Hepatocyte (in vitro differentiated cells): Measurements from ENCODE around the gene OCA2. TPM values are rescaled to one million over a fixed set of nuclear protein-coding genes. Genes with fewer than 3 reads are reported as not detected.

Source experiments
- DNase-seq: peaks from one replicate; pipeline ENCODE4 v3.0.0-alpha.2; 2016; ENCODE audit warnings: low spot score
- H2AFZ ChIP-seq: fragments of 200-600 bp; sonication (generic); 2 replicates; pipeline ENCODE4 v1.6.0; 2016; ENCODE audit warnings: antibody characterized with exemption, mild to moderate bottlenecking
- H3K27ac ChIP-seq: fragments of 200-600 bp; sonication (generic); 2 replicates; pipeline ENCODE4 v1.5.1; 2016; ENCODE audit warnings: mild to moderate bottlenecking
- H3K27me3 ChIP-seq: fragments of 200-600 bp; sonication (generic); 2 replicates; pipeline ENCODE4 v1.6.1; 2016
- H3K36me3 ChIP-seq: fragments of 200-600 bp; sonication (generic); replicated peaks from 2 replicates; pipeline ENCODE4 v1.5.1; 2016; ENCODE audit warnings: low read depth; ENCODE audit not compliant: insufficient read depth
- H3K4me1 ChIP-seq: fragments of 200-600 bp; sonication (generic); 2 replicates; pipeline ENCODE4 v1.5.1; 2016; ENCODE audit warnings: mild to moderate bottlenecking, moderate library complexity; ENCODE audit not compliant: insufficient read depth
- H3K4me2 ChIP-seq: fragments of 200-600 bp; sonication (generic); 2 replicates; pipeline ENCODE4 v1.6.0; 2016
- H3K4me3 ChIP-seq: fragments of 200-600 bp; sonication (generic); 2 replicates; pipeline ENCODE4 v1.5.1; 2016; ENCODE audit warnings: mild to moderate bottlenecking
- H3K79me2 ChIP-seq: fragments of 200-600 bp; sonication (generic); 2 replicates; pipeline ENCODE4 v1.6.0; 2017; ENCODE audit warnings: mild to moderate bottlenecking
- H3K9me2 ChIP-seq: fragments of 200-600 bp; sonication (generic); replicated peaks from 2 replicates; pipeline ENCODE4 v1.6.0; 2017; ENCODE audit warnings: mild to moderate bottlenecking; ENCODE audit not compliant: insufficient read depth
- H3K9me3 ChIP-seq: fragments of 200-600 bp; sonication (generic); 2 replicates; pipeline ENCODE4 v1.5.1; 2016; ENCODE audit warnings: low read depth, mild to moderate bottlenecking
- H4K20me1 ChIP-seq: fragments of 200-600 bp; sonication (generic); 2 replicates; pipeline ENCODE4 v1.6.0; 2016; ENCODE audit warnings: mild to moderate bottlenecking; ENCODE audit not compliant: insufficient read depth, poor library complexity, severe bottlenecking
- CTCF ChIP-seq: fragments of 200-600 bp; sonication (generic); IDR thresholded peaks from 2 replicates; pipeline ENCODE4 v1.5.1; 2016; ENCODE audit warnings: antibody characterized with exemption, mild to moderate bottlenecking; ENCODE audit not compliant: poor library complexity
- EZH2 ChIP-seq: fragments of 200-600 bp; sonication (generic); IDR thresholded peaks from 2 replicates; pipeline ENCODE4 v1.6.1; 2016; ENCODE audit warnings: antibody characterized with exemption, mild to moderate bottlenecking, borderline replicate concordance
- EZH2phosphoT487 ChIP-seq: fragments of 200-600 bp; sonication (generic); IDR thresholded peaks from one replicate; pipeline ENCODE4 v1.6.1; 2018; ENCODE audit warnings: antibody characterized with exemption, mild to moderate bottlenecking, low read depth, moderate library complexity; ENCODE audit not compliant: unreplicated experiment, severe bottlenecking
- WGBS: methylation state at CpG from one replicate; pipeline ENCODE4 v1.1.6; 2016; ENCODE audit warnings: low lambda C conversion rate; ENCODE audit errors: missing lambda C conversion rate; 5-methylcytosine and 5-hydroxymethylcytosine counted together
- polyA plus RNA-seq: library from polyadenylated mRNA; unstranded; fragments of >200 nt; fragmentation: Nextera tagmentation; extraction: Ambion mirVana; gene quantifications from 2 replicates; pipeline ENCODE4 v1.2.1, GENCODE V29; 2016
- total RNA-seq: library from RNA; depleted of rRNA; stranded (reverse); fragments of >200 nt; gene quantifications from 2 replicates; pipeline ENCODE4 v1.2.3, GENCODE V29; 2014

OCA2 gene
- total and polyA plus RNA-seq, 2 experiments from 2014 or later, result 25.1 to 27.7 TPM

- H3K27ac ChIP-seq, result no peak overlapping the region
- H3K27me3 ChIP-seq, result no peaks in the 10 kb centered on the region
- H3K9me2 ChIP-seq, result no peaks in the 10 kb centered on the region
- no peaks in the 10 kb centered on the region for H3K79me2 ChIP-seq
- H3K4me2 ChIP-seq, result no peak overlapping the region
- H2AFZ ChIP-seq, result no peak overlapping the region
- no peaks in the 10 kb centered on the region for H3K4me1 ChIP-seq
- no peak overlapping the region for H3K4me3 ChIP-seq
- no peaks in the 10 kb centered on the region for H4K20me1 ChIP-seq
- H3K9me3 ChIP-seq, result no peaks in the 10 kb centered on the region
- over 99% methylated on average over 13 of the region's 13 CpGs for whole genome bisulfite sequencing
- TF ChIP-seq EZH2phosphoT487 (no peak), EZH2 (no peak), CTCF (no peak)
- no peak for DNase-seq
- no peaks in the 10 kb centered on the region for H3K36me3 ChIP-seq
Observed at GRCh38 chr15:27985099-27985498, 114.0 kb downstream of the OCA2 start.

GRCh38 chr15:27983496-27983895 lies 115.6 kb downstream of the OCA2 start:
- Histone ChIP-seq H3K36me3 (no peaks in the 10 kb centered on the region), H3K27me3 (no peaks in the 10 kb centered on the region), H4K20me1 (no peaks in the 10 kb centered on the region), H3K79me2 (no peaks in the 10 kb centered on the region), H3K4me1 (no peaks in the 10 kb centered on the region), H3K27ac (no peak overlapping the region), H3K4me3 (no peak overlapping the region), H3K4me2 (no peak overlapping the region), H2AFZ (no peak overlapping the region), H3K9me3 (no peaks in the 10 kb centered on the region), H3K9me2 (no peaks in the 10 kb centered on the region)
- TF ChIP-seq EZH2phosphoT487 (no peak), EZH2 (no peak), CTCF (no peak)
- no peak for DNase-seq
- WGBS, result 93% methylated on average over 9 of the region's 9 CpGs

DNA sequence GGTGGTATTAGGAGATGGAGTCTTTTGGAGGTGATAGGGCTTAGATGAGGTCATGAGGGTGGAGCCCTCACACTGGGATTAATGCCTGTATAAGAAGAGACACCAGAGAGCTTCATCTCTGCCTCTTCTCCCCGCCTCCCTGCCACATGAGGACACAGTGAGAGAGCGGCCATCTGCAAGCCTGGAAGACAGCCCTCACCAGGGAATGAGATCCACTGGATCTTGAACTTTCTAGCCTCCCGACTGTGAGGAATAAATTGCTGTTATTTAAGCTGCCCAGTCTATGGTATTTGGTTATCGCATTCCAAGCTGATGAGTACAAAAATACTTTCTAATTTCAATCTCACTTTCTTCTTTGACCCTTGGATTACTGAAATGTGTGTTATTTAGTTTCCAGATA lies 121.4 kb downstream of the OCA2 start:
- TF ChIP-seq EZH2phosphoT487 (no peak), EZH2 (no peak), CTCF (no peak)
- H3K4me1 ChIP-seq, result no peaks in the 10 kb centered on the region
- no peak overlapping the region for H3K4me2 ChIP-seq
- no peaks in the 10 kb centered on the region for H3K79me2 ChIP-seq
- no peak overlapping the region for H3K4me3 ChIP-seq
- H3K9me2 ChIP-seq, result no peaks in the 10 kb centered on the region
- no peak overlapping the region for H2AFZ ChIP-seq
- H3K9me3 ChIP-seq, result no peaks in the 10 kb centered on the region
- no peak for DNase-seq
- H3K36me3 ChIP-seq, result no peaks in the 10 kb centered on the region
- H3K27ac ChIP-seq, result no peak overlapping the region
- 86% methylated on average over 4 of the region's 4 CpGs for WGBS
- H4K20me1 ChIP-seq, result no peaks in the 10 kb centered on the region
- no peaks in the 10 kb centered on the region for H3K27me3 ChIP-seq

DNA sequence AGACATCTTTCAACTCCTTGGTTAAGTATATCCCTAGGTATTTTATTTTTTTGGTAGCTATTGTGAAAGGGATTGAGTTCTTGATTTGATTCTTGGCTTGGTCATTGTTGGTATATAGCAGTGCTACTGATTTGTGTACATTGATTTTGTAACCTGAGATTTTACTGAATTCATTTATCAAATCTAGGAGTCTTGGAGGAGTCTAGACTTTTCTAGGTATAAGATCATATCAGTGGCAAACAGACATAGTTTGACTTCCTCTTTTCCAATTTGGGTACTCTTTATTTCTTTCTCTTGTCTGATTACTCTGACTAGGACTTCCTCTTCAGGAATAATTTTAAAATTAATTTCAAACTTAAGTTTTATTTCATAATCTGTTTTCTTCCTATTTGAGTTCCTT lies 125.2 kb downstream of the OCA2 start:
- Histone ChIP-seq H2AFZ (no peak overlapping the region), H3K27me3 (no peaks in the 10 kb centered on the region), H3K4me1 (no peaks in the 10 kb centered on the region), H3K9me2 (no peaks in the 10 kb centered on the region), H3K27ac (no peak overlapping the region), H3K79me2 (no peaks in the 10 kb centered on the region), H4K20me1 (no peaks in the 10 kb centered on the region), H3K36me3 (no peaks in the 10 kb centered on the region), H3K4me2 (no peak overlapping the region), H3K9me3 (no peaks in the 10 kb centered on the region), H3K4me3 (no peak overlapping the region)
- TF ChIP-seq CTCF, result no peak
- no peak for TF ChIP-seq EZH2
- no peak for TF ChIP-seq EZH2phosphoT487
- no peak for DNase-seq
